WERI-Rb-1 (cell line): ENCODE results near the gene PRICKLE4.

Experiments
- DNase-seq: peaks from one replicate; pipeline ENCODE4 v3.0.0-alpha.2; 2020
- H3K27ac ChIP-seq: fragments of 250-450 bp; sonication (Bioruptor Pico); 2 replicates; pipeline ENCODE4 v1.5.1; 2020; ENCODE audit warnings: mild to moderate bottlenecking, moderate library complexity
- H3K27me3 ChIP-seq: fragments of 250-450 bp; sonication (Bioruptor Pico); 2 replicates; pipeline ENCODE4 v1.5.1; 2021; ENCODE audit warnings: mild to moderate bottlenecking, low read depth, moderate library complexity; ENCODE audit not compliant: insufficient read depth, severe bottlenecking
- H3K36me3 ChIP-seq: fragments of 250-450 bp; sonication (Bioruptor Pico); 2 replicates; pipeline ENCODE4 v1.5.1; 2020; ENCODE audit warnings: mild to moderate bottlenecking, moderate library complexity
- H3K4me3 ChIP-seq: 2 replicates; pipeline ENCODE4 v1.5.1; 2011; ENCODE audit warnings: low read depth, mild to moderate bottlenecking, control low read depth, low read length
- H3K9me3 ChIP-seq: fragments of 250-450 bp; sonication (Bioruptor Pico); 2 replicates; pipeline ENCODE4 v1.5.1; 2021; ENCODE audit warnings: mild to moderate bottlenecking, moderate library complexity; ENCODE audit not compliant: severe bottlenecking
- TF ChIP-seq, protein P1 (sequence below): IDR thresholded peaks from 2 replicates; pipeline ENCODE4 v1.5.1; 2011; ENCODE audit warnings: low read depth, mild to moderate bottlenecking, control low read depth, inconsistent platforms, low read length

Gene PRICKLE4

DNA sequence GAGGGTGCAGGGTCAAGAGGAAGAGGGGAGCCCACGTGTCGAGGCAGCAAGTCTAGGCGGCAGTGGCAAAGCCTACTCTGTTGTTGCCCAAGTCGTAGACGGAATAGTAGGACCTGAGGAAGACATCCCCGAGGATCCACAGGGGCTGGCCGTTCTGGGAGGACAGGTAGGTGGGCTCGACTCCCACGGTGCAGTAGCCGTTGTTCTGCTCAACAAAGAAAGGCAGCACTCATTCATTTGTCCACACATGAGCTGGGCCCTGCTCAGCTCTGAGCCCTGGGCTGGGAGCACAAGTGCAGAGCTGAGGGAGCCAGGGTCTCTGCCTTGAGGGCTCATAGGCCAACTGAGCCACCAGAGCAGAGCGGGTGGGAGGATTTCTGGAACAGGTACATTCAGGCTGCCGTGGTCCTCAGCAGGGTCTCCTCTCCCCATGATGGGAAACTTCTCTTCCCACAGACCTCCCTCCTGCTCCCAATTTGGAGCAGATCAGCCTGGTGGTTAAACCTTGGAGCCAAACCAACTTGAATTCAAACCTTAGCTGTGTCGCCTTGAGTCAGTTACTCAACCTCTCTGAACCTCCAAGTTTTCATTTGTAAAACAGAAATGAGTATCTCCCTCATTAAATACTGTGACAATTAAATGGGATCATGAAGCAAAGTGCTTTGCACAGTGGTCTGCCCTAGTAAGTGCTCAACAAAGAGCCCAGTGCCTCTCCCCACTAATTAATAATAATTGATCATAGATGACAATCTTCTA is 43.6 kb upstream of the PRICKLE4 start:
- Histone ChIP-seq H3K4me3 (no peak overlapping the region), H3K27me3 (no peaks in the 10 kb centered on the region), H3K9me3 (no peaks in the 10 kb centered on the region), H3K36me3 (no peaks in the 10 kb centered on the region), H3K27ac (no peak overlapping the region)
- DNase-seq: no peak
- TF ChIP-seq, protein P1, sequence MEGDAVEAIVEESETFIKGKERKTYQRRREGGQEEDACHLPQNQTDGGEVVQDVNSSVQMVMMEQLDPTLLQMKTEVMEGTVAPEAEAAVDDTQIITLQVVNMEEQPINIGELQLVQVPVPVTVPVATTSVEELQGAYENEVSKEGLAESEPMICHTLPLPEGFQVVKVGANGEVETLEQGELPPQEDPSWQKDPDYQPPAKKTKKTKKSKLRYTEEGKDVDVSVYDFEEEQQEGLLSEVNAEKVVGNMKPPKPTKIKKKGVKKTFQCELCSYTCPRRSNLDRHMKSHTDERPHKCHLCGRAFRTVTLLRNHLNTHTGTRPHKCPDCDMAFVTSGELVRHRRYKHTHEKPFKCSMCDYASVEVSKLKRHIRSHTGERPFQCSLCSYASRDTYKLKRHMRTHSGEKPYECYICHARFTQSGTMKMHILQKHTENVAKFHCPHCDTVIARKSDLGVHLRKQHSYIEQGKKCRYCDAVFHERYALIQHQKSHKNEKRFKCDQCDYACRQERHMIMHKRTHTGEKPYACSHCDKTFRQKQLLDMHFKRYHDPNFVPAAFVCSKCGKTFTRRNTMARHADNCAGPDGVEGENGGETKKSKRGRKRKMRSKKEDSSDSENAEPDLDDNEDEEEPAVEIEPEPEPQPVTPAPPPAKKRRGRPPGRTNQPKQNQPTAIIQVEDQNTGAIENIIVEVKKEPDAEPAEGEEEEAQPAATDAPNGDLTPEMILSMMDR: no peak

DNA sequence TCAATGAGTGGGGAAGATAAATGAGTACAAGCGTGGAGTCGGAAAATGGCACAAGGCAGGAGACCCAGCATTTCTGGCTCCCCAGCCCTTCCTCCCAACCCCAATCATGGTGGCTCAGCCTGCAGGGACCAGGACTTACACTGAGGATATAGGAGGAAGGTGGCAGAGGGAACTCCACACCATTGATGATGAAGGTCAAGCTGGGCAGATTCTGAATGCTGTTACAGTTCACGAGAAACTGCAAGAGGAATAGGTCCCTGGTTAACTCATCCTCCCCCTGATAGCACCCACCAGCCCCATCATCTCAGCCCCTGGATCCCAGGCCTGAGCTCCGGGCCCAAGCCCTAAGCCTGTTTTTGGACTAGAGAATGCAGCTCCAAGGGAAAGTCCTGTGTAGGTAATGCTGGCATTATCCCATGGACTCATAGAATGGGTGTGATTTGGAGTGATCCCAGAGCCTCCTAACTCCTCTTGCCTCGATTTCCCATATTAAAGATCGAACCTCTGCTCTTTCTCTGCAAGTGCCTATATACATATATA is 42.9 kb upstream of the PRICKLE4 start:
- DNase-seq: no peak
- TF ChIP-seq, protein P1: no peak
- no peaks in the 10 kb centered on the region for H3K36me3 ChIP-seq
- H3K27me3 ChIP-seq: no peaks in the 10 kb centered on the region
- H3K9me3 ChIP-seq: no peaks in the 10 kb centered on the region
- H3K27ac ChIP-seq: no peak overlapping the region
- H3K4me3 ChIP-seq: no peak overlapping the region

DNA sequence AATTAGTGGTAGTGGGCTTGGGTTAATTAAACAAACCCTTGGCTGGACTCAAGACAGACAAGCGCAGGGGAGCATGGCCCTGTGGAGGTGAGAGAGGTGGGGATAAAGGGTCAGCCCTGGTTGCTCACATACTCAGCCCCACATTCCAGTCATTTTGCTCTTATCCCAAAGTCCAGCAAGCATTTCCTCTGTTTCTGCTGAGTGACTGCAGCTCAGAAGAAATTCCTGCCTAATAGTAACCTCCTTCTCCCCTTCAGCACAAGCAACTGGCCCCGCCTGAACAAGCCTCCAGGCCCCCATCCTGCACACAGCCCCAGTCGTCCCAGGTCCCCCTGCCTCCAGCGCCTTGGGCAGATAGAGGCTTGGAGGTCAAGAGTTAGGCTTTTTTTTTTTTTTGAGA is 41.5 kb upstream of the PRICKLE4 start:
- TF ChIP-seq, protein P1: no peak
- no peak for DNase-seq

DNA sequence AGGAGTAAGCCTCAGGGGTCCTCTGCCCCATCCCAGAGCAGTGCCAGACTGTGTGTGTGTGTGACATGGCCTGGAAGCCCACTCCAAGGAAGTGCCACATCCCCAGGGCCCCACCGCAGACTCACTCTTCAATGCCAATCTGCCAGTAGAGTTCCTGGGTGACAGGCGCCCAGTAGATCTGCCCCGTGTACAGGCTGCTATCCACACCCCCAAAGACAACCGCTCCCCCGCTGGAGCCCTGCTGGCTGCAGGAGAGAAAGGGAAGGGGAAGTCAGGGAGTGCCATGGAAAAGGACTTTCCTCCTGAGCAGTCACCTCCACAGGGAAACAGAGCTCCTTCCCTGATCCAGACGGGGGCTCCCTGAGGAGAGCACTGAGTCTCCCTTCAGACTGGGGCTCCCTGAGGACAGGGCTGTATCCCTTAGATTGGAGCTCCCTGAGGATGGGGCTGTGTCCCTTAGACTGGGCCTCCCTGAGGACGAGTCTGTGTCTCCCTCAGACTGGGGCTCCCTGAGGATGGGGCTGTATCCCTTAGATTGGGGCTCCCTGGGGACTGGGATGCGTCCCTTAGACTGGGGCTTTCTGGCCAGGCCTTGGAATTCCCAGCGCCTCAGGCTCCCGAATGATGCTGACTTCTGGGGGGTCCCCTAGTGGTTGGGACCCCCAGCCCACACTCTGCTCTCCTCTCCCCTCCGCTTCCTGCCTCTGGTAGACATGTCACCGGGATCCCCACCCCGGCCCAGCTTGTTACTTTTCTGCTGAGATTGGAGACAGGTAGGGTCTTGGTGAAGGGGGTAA is 40.0 kb upstream of the PRICKLE4 start:
- H3K36me3 ChIP-seq: no peaks in the 10 kb centered on the region
- no peak for DNase-seq
- TF ChIP-seq, protein P1: no peak
- H3K27ac ChIP-seq: no peak overlapping the region
- no peak overlapping the region for H3K4me3 ChIP-seq
- no peaks in the 10 kb centered on the region for H3K9me3 ChIP-seq
- H3K27me3 ChIP-seq: no peaks in the 10 kb centered on the region

More for the DNA sequence above, 41.5 kb upstream of the PRICKLE4 start:
- Histone ChIP-seq H3K36me3 (no peaks in the 10 kb centered on the region), H3K27ac (no peak overlapping the region), H3K9me3 (no peaks in the 10 kb centered on the region), H3K27me3 (no peaks in the 10 kb centered on the region), H3K4me3 (no peak overlapping the region)

DNA sequence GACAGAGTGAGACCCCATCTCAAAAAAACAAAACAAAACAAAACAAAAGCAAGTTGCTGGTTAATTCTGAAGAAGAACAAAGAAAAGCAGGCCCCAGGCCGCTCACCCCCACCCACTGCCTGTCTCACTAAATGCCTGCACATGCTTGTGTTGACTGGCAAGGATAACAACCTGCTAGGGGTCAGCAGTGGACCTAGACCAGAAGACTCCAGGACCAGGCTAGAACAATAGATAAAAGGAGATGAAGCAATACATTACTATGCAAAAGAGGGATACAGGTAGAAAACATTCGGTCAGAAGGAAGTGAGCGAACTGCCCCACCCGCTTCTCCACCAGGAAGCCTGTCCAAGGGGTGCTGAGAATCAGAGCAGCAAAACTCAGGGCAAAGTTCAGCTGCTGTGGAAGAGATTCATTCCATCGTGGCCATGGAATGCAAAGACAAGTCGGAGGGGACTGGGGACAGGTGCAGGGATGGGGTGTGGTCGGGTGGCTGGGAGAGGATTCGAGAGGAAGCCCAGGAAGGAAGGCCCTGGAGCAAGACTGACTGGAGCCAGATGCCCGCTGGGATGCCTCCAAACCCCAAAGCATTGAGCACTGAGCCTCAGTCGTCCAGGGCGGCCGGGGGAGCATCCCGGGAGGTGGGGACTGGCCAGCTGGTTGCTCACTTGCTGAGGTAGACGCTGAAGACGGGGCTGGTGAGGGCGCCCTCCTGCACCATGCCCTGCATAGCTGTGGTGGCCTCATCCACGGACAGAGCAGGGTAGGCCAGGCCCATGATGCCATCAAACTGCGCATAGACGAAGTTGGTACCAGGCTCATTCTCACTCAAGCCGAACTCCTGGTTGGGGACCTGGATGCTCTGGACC is 38.7 kb upstream of the PRICKLE4 start:
- H3K27me3 ChIP-seq: no peaks in the 10 kb centered on the region
- TF ChIP-seq, protein P1: no peak
- H3K9me3 ChIP-seq: no peaks in the 10 kb centered on the region
- H3K4me3 ChIP-seq: no peak overlapping the region
- no peak overlapping the region for H3K27ac ChIP-seq
- H3K36me3 ChIP-seq: no peaks in the 10 kb centered on the region
- DNase-seq: no peak
